GM19372 (cell line): ENCODE data around the gene ASRGL1.
"Not testable (repeated sequence)": the region's sequence is repeated elsewhere in the genome, so short reads cannot be mapped to it uniquely, and the experiment has no call there.

Experiments used
- ATAC-seq: cut with Tn5 transposase; IDR thresholded peaks from one replicate; pipeline ENCODE4 v1.9.1; 2021; ENCODE audit warnings: mild to moderate bottlenecking, low read depth, moderate library complexity; ENCODE audit not compliant: unreplicated experiment

Gene ASRGL1

DNA sequence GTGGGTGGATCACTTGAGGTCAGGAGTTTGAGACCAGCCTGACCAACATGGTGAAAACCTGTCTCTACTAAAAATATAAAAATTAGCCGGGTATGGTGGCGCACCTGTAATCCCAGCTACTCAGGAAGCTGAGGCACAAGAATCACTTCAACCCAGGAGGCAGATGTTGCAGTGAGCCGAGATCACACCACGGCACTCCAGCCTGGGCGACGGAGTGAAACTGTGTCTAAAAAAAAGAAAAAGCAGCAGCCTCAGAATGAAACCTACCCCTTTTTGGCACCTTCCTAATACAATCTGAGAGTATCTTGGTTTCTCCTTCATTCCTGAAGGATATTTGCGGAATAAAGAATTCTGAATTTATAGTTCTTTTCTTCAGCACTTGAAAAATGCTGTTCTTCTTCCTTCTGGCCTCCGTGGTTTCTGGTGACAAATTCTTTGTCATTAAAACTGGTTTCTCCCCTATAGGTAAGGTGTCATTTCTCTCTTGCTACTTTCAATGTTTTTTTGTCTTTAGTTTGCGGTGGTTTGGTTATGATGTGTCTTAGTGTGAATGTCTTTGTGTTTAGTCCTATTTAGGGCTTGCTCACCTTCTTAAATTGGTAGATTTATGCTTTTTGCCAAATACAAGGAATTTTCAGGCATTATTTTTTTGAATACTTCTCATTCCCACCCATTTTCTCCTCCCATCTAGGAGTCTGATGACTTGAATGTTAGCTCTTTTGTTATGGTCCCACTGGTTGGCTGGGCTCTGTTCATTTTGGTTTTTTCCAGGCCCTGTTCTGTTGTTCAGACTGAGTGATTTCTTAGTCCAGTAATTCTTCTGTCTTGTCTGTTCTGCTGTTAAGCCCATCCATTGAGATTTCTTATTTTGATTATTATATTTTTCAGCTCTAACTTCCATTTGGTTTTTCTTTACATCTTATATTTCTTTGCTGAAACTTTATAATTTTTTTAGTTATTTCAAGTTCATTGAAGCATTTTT, 15.4 kb downstream of the ASRGL1 start:
- no peak for ATAC-seq

DNA sequence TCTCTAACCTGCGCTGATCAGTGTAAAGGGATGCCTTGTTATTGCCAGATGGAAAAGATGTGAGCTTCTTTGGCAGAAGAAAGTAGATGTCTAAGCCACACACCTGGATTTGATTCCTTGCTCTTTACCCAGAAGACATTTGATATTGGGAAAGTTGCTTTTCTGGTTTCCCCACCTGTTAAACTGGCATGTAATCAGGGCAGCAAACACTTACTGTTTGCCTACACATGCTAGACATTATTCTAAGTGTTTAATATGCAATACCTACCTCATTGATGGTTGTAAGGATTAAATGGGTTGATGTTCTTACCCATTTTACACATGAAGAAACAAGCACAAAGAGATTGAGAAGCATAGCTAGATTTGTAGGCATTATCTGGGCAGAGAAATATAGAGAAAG, 16.6 kb downstream of the ASRGL1 start:
- ATAC-seq = no peak

DNA sequence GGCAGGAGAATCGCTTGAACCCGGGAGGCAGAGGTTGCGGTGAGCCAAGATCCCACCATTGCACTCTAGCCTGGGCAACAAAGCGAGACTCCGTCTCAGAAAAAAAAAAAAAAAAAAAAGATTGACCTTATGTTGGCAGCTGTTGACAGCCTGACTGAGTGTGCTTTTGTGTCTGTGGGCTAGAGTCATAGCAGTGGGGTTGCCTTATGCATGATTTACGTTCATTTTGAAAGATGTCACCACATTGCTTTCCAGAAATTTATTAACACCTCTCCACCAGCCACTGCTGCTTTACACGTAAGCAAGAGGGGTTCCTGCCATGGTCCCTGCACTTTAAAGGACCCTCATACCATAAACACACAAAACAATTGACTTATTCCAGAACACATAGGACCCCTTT, 21.0 kb downstream of the ASRGL1 start:
- ATAC-seq = no peak

DNA sequence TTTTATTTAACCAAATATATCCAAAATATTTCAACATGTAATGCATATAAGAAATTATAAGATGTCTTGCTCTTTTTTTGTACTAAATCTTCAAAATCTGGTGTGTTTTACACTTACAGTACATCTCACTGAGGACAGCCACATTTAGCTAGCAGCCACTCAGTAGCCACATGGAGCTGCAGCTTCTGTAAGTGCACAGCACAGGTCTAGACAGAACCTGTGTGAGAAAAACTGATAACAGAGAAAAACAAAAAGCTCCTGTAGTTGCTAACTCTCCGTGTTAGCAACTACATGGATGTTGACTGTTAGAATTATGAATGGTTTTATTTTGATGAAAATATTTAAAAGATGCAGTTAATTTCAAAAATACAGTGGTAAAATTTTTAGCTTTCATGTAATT, 22.2 kb downstream of the ASRGL1 start:
- ATAC-seq = no peak

DNA sequence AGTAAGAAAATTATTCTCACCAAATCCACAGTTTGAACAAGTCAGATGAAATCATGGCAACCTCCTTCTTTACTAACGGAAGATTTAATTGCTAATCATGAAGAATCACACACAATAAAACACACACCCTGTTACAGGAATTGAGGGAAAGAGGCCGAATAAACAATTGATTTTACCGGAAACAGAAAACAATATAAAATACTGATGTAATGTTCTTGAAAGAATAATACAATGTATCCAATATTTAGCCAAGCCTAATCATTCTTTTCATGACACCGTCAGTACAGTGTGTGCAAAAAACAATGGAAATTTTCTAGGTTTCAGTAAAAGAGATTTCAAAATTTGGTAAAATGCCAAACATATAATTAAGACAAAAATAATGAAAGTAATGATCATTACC, 23.4 kb downstream of the ASRGL1 start:
- ATAC-seq = no peak

DNA sequence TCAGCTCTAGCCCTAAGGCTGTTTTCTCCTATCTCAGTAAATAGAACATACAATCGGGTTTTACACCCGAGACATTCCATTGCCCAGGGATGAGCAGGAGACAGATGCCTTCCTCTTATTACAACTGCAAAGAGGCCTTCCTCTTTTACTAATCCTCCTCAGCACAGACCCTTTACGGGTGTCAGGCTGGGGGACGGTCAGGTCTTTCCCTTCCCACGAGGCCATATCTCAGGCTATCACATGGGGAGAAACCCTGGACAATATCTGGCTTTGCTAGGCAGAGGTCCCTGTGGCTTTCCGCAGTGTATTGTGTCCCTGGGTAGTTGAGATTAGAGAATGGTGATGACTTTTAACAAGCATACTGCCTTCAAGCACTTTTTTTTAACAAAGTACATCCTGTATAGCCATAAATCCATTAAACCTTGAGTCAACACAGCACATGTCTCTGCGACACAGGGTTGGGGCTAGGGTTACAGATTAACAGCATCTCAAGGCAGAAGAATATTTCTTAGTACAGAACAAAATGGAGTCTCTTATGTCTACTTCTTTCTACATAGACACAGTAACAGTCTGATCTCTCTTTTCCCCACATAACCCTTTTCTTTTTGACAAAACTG, 31.7 kb downstream of the ASRGL1 start:
- ATAC-seq = not testable (repeated sequence)

DNA sequence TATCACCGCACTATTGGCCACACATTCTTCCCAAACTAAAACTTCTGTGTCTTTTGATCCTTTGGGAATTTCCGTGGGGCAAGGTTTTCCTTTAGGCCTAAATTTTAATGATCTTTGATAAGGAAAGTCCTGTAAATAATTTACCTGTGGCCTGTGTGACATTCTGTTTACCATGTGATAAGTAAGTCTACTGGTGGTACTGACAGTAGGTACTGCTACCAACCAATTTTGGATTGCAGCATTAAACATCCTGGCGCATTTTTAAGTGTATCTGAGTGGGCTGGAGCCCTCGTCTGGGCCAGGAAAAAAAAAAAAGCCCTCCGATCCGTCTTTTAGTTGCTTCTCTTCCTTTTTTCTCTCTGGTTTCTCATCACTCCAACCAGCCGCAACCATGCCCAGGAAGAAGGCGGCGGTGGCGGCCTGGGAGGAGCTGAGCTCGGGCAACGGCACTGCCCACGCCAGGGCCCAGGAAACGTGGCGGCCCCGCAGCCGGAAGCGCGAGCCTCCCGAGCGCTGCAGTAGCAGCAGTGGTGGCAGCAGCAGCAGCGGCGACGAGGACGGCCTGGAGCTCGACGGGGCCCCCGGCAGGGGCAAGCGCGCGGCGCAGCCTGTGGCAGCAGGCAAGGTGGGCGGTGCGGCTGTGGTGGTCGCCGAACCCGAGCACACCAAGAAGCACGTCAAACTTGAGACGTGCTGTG, 33.6 kb downstream of the ASRGL1 start:
- no peak for ATAC-seq

DNA sequence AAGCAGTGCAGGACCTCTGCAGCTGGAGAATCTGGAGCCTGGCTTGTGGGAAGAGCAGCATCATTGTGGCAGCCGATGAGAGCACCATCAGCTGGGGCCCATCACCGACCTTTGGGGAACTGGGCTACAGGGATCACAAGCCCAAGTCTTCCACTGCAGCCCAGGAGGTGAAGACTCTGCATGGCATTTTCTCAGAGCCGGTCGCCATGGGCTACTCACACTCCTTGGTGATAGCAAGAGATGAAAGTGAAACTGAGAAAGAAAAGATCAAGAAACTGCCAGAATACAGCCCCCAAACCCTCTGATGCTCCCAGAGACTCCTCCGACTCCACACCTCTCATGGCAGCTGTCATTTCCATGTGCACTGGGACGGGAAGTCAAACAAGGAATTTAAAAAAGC, 35.6 kb downstream of the ASRGL1 start:
- no peak for ATAC-seq

DNA sequence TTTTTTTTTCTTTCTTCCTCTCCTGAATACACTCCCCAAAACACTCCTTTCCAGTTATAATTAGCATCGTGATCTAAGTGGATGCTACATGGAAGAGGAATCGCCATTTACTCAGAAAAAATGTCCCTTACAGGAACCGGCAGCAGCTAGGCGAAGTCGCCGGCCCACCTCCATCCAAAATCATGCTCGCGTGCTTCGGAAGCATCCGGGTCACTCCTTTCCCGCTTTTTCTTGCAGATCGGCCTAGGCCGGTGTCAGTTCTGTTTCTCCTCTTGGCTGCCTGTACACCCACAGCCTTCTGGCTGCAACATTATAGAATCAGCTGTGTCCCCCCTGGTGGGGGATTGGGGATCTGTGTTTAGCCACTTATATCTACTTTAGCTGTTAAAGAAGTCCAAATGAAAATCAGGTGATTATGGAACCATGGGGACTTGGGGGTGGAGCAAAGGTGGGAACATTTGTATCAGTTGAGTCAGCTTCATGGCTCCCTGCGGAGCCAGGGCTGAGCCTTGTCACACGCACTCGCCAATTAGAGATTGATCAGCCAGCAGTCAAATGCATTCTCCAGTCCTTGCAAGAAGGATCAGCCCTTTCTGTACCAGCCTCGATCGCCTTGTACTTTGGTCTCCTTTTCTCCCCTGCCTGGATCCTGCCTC, 36.3 kb downstream of the ASRGL1 start:
- ATAC-seq = no peak

DNA sequence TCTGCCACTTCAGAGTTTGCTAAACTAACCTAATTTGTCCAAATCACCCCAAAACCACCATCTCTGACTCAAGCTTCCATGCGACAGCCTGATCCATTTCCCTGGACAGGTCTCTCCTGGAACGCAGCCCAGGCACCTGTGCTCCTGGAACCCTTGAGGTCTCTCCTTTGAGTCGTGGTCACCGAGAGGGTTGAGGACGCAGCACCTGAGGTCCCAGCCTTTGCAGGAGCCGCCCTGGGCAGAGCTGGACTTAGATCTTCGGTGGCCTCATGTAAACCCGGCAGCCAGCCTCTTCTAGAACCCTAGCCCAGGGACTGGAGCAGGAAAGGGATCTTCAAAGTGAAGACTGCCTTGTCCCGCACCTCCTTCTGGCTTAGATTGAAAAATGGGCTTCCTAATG, 37.6 kb downstream of the ASRGL1 start:
- ATAC-seq = no peak

DNA sequence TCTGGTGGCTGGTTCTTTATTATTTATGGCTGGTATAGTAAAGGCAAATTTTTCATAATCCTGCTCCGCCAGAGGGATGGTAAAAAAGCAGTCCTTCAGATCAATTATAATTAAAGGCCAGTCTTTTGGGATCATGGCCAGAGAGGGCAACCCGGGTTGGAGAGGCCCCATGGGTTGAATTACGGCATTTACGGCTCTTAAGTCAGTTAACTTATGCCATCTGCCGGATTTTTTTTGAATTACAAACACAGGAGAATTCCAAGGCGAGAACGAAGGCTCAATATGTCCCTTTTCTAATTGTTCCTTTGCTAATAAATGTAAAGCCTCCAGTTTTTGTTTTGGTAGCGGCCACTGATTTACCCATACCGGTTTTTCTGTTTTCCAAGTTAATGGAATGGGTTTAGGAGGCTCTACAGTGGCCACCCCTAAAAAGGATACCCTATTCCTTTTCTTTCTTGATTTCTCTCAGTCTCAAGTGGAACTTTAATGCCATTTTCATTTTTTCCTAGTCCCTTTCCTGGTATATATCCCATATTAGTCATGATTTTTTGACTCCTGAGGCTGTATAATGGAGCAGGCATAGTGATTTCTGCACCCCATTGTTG, 41.3 kb downstream of the ASRGL1 start:
- not testable (repeated sequence) for ATAC-seq

DNA sequence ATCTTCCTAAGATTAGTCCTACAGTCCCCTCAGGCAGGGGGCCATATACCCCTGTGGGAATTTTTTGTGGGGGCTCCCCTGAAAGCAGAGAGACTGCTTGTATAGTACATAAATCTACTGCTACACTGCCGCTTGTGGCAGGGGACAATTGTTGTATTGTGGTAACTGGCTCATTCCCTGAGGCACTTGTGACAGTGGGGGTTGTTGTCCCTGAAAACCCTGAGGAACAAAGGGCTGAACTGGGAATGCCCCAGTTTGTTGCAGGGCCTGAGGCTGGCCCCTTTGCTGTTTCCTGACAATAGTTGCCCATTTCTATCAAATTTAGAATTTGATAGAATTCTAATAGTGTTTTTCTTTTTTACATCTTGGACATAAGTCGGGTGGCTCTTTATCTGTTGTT, 42.3 kb downstream of the ASRGL1 start:
- ATAC-seq = not testable (repeated sequence)

DNA sequence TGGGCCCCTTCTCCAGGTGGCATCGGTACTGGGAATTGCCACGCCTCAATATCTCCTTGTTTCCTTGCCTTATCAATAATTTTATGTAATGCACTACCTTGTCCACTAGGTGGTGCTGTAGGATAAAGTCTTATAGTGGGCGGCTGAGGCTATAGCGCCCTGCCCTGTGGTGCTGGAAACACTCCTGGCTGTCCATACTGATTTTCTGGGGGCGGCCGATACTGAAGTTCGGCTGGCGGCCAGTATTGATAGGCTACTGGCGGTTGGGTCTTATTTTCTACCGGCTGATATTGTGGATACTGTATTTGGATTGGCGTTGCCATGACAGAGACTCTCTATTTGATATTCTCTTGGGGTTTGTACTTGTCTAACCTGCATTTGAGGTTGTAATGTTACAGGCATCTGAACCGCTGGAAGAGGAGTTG, 43.6 kb downstream of the ASRGL1 start:
- not testable (repeated sequence) for ATAC-seq

DNA sequence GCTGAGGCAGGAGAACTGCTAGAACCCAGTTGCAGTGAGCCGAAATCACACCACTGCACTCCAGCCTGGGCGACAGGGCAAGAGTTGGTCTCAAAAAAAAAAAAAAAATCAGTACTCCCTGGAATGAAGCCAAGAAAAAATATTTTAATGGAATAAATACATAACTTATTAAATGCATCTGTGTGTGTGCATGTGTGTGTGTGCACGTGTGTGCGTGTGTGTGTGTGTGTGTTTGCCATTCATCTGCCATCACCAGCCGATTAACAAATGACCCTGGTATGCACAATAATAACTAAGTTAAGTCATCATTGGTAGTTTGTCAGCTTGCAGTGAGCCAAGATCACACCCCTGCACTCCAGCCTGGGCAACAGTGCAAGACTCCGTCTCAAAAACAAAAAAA, 46.6 kb downstream of the ASRGL1 start:
- ATAC-seq = no peak

DNA sequence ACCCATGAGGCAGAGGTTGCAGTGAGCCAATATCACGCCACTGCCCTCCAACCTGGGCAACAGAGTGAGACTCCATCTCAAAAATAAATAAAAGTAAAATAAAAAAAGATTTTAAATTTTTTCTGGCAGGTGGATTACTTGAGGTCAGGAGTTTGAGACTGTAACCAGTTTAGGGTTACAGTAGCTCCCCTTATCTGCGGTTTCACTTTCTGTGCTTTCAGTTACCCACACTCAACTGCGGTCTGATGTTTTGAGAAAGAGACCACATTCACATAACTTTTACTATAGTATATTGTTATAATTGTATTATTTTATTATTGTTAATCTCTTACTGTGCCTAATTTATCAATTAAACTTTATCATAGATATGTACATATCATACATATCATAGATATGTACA, 48.8 kb downstream of the ASRGL1 start:
- not testable (repeated sequence) for ATAC-seq

DNA sequence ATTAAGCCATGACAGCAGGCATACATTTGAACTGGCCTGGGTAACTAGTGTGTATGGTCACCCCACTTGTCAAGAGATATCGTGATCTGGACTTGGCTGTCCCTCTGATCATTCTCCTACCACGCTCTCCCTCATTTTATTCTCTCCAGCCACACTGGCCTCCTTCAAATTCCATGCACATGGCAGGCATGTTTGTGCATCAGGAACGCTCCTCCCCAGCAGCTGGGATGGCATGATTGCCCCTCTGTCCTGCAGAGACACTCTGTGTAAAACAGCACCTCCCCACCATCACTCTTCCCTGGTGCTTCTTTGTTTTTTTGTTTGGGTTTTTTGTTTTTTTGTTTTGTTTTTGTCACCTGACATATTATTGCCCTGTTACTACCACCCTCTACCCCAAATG, 50.1 kb downstream of the ASRGL1 start:
- ATAC-seq = no peak

DNA sequence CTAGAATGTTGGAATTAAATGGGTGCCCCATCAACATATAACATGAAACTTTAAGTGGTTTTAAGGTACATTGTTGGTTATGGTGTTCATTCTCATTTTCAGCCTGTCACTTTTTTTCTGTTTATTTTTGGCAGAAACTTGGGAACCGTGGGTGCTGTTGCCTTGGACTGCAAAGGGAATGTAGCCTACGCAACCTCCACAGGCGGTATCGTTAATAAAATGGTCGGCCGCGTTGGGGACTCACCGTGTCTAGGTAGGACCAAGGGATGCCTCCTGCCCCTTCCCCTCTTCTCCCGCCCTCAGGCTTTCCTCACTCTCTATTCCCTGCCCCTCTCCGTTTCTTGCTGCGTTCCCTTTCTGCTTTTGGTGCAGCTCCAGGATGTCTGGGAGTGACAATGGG, 51.8 kb downstream of the ASRGL1 start:
- no peak for ATAC-seq

DNA sequence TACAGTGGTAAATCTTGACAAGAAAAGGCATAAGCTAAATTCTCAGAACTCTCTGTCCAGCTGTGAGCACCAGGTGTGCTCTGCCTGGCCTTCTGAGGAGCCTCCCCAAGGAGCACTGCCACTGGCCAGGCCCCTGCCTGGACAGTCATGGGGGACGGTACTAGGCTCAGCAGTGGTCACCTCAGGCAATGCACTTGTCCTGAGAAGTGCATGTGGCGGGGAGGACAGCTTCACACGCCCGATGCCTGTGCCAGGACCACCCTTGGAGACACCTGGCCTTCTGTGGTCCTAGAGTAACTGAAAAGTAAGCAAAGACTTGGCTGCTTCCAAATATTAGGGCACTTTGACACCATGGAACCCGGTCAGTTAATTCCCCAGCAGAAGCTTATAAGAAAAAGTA, 53.0 kb downstream of the ASRGL1 start:
- no peak for ATAC-seq

DNA sequence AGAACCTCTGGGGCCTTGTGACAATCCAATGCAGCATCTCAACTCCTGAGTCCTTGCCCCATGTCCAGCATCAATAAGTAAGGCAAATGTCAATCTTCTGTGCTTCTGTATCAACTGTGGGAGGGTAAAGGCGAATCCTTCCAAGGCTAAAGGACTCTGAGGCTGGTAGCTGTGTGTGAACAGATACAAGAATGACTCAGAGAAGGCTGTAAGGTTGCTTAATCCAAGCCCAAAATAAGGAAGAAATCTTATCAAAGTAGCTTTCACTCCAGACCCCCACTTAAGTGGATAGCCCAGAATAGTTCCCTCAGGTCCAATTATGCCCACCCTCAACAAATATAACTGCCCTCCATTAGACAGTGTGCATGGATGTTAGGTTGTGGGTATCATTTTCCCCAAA, 53.5 kb downstream of the ASRGL1 start:
- no peak for ATAC-seq

DNA sequence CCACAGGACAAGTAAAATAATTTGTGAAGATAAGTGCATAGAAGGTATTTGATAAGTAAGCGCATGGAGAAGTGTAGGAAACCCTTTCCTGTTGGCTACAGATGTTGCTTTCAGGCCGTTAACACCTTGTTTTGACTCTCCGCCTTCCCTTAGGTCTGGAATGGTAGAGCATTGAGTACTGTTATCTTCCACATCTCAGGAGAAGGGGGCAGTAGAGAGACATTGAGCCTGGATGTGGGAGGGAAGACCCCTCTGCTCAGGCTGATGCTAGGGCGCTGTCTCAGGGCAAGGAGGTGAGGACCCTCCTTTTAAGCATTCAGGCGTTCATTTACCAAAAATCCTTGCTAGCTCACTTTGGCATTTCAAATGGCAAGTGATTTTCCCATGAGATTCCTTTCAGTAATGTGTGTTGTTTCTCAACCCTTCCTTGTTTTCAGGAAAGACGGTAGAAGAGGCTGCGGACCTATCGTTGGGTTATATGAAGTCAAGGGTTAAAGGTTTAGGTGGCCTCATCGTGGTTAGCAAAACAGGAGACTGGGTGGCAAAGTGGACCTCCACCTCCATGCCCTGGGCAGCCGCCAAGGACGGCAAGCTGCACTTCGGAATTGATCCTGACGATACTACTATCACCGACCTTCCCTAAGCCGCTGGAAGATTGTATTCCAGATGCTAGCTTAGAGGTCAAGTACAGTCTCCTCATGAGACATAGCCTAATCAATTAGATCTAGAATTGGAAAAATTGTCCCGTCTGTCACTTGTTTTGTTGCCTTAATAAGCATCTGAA, 54.6 kb downstream of the ASRGL1 start:
- ATAC-seq = no peak
